GM23248 (cell line): ENCODE measurements around the gene RNASE8.
"Not testable (repeated sequence)": the region's sequence is repeated elsewhere in the genome, so short reads cannot be mapped to it uniquely, and the experiment has no call there.

Experiments used
- EZH2 ChIP-seq: fragments of 200-600 bp; sonication (generic); IDR thresholded peaks from 2 replicates; pipeline ENCODE4 v1.6.1; 2018; ENCODE audit warnings: antibody characterized with exemption, mild to moderate bottlenecking; ENCODE audit not compliant: insufficient read depth, poor library complexity, severe bottlenecking
- EZH2phosphoT487 ChIP-seq: fragments of 200-600 bp; sonication (generic); IDR thresholded peaks from 2 replicates; pipeline ENCODE4 v1.6.1; 2018; ENCODE audit warnings: antibody characterized with exemption, moderate library complexity, mild to moderate bottlenecking, low read depth; ENCODE audit not compliant: insufficient read depth

- not testable (repeated sequence) for TF ChIP-seq EZH2, EZH2phosphoT487
Measured at GRCh38 chr14:21009721-21010120, 47.9 kb upstream of the RNASE8 start.
